GM21360 (cell line): ENCODE results near the gene TLCD2.
"Not testable (repeated sequence)": the region's sequence is repeated elsewhere in the genome, so short reads cannot be mapped to it uniquely, and the experiment has no call there.

Experiments used
- ATAC-seq: cut with Tn5 transposase; IDR thresholded peaks from one replicate; pipeline ENCODE4 v1.9.1; 2021; ENCODE audit warnings: mild to moderate bottlenecking, moderate library complexity; ENCODE audit not compliant: unreplicated experiment

TLCD2 gene

GRCh38 chr17:1709971-1710806 lies at the start of gene TLCD2:
TSS of gene TLCD2 (minus strand) at chr17:1710377. CDS start at chr17:1710242, 135 bp downstream.
- ATAC-seq = no peak

- no peak for ATAC-seq
These were observed 49.4 kb upstream of the TLCD2 start for GRCh38 chr17:1759529-1759928.

- no peak for ATAC-seq
These were observed 48.6 kb upstream of the TLCD2 start for GRCh38 chr17:1758807-1759206.

DNA sequence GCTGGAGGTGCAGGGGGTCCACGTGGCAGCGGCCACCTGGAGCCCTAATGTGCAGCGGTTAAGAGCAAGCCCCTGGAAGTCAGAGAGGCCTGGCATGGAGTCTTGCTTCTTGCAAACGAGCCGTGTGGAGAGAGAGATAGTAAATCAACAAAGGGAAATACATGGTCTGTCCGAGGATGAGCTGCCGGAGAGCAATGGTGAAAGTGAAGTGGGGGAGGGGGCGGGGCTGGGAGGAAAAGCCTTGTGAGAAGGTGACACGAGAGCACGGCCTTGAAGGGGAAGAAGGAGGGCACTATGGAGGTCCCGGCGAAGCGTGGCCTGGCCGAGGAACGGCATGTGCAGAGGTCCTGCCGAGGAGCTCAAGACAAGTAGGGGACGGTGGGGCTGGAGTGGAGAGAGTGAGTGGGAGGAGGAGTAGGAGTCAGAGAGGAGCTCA lies 45.7 kb upstream of the TLCD2 start:
- no peak for ATAC-seq

DNA sequence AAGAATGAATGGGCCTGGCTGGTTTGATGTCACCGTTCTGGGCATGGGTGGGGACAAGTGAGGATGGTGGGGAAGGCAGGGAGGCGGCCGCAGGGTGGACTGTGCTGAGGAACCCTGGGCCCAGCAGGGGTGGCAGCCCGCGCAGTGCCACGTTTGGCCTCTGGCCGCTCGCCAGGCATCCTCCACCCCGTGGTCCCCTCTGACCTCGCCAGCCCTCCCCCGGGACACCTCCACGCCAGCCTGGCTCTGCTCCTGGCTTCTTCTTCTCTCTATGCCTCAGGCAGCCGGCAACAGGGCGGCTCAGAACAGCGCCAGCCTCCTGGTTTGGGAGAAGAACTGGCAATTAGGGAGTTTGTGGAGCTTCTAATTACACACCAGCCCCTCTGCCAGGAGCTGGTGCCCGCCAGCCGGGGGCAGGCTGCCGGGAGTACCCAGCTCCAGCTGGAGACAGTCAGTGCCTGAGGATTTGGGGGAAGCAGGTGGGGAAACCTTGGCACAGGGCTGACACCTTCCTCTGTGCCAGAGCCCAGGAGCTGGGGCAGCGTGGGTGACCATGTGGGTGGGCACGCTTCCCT lies 45.2 kb upstream of the TLCD2 start:
- ATAC-seq = no peak

DNA sequence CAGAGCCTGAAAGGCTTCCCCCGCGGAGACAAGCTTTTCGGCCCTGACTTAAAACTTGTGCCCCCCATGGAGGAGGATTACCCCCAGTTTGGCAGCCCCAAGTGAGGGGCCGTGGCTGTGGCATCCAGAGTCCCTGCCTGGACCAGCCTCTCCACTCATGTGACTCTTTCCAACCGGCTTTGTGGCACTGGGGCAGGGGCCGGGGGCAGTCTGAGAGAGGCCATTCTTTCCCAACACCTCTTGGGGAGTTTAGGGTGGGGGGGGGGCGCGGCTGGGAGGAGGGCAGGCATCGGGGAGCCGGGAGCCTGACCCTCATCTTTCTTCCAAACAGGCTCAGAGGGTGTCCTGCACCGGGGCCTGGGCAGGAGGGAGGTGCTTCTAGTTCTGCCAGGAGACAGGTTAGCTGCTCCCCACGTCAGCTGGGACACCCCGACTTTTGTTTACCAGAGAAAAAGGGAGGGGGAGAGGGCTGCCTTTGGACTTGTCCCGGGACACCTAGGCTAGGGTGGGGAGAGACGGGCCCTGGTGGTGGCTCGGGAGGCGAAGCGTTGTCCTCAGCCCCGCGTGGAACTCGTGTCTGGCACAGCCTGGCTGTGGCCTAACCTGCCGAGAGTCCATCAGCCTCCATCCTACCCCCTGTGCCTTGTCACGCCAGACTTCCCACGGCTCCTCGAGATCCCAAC lies 44.4 kb upstream of the TLCD2 start:
- no peak for ATAC-seq

GRCh38 chr17:1753767-1754429 lies 43.7 kb upstream of the TLCD2 start:
- no peak for ATAC-seq

- ATAC-seq = no peak
These were observed 42.5 kb upstream of the TLCD2 start for GRCh38 chr17:1752425-1753262.

- ATAC-seq = no peak
These were observed 40.5 kb upstream of the TLCD2 start for GRCh38 chr17:1750628-1751027.

- ATAC-seq = no peak
These were observed 36.9 kb upstream of the TLCD2 start for GRCh38 chr17:1746975-1747543.

DNA sequence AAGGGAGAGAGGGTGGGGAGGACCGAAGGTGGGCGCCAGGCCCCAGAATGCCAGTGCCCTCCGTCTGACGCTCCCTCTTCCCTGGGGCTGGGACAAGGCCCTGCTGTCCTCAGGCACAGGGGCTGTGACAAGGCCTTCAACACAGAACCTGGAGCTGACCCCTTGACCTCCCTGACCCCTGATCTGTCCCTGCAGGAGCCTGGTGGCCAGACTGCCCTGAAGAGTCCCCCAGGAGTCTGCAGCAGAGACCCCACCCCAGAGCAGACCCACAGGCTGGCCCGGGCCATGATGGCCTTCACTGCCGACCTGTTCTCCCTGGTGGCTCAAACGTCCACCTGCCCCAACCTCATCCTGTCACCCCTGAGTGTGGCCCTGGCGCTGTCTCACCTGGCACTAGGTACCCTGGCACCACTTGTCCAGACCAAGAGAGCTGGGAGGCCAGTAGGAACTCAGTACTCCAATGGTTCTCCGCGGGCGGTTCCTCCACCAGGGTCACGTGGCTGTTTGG lies 35.4 kb upstream of the TLCD2 start:
- no peak for ATAC-seq

- no peak for ATAC-seq
These were observed 34.7 kb upstream of the TLCD2 start for GRCh38 chr17:1744551-1745512.

DNA sequence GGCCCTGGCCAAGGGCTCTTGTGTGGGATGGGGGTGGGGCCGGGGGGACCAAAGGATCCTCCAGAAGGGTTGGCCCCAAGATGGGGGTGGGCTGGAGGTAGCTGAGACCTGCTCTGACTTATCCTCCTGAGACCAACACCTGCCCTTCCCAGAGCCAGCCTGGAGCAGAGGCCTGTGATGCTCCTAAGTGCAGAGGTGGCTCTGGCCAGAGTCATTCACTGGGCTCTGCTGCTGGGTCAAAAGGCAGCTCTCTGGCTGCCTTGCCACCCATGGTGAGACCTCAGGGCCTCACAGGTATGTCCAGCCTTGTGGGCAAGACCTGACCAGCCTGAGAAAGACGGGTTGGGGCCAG lies 32.9 kb upstream of the TLCD2 start:
- ATAC-seq = no peak

DNA sequence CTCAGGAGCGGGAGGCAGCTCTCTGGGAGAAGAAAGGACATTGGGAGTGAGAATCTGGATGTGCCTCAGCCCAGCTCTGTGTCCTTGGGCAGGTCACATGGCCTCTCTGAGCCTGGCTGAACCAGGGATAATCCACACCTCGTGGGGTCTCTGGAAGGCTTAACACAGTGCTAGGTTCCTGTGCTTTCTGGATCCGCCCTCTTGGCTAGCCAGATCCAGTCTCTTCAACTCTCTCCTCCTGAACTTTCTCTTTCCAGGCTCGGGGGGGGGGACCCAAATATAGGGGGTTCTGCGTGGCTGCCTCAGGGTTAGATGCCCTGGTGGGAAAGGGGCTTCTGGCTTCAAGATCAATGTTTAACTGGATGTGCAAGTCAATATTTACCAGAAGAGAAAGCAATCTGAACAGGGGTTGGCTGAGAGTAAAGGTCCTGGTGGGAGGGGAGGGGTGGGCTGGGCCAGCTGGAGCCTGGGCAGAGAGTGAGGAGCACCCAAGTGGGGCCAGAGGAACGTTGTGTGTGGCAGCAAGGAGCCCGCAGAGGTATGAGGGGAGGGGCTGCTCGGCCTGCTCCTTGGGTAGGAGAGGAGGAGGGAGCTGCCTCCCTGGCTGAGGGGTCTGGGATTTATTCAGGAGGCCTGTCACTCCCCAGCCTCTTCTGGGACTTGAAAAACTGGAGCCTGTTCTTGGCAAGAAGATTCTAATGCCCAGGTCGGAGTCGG lies 32.4 kb upstream of the TLCD2 start, which contains the start of gene SERPINF2:
TSS of gene SERPINF2 (plus strand) at position 501 of the 717 bp plus-strand sequence. CDS start 2,125 bp downstream, outside the sequence.
- ATAC-seq = no peak

GRCh38 chr17:1741899-1742298 lies 31.7 kb upstream of the TLCD2 start:
- not testable (repeated sequence) for ATAC-seq

- no peak for ATAC-seq
These were observed 27.5 kb upstream of the TLCD2 start for GRCh38 chr17:1737531-1738291.
